Kidney (tissue), 14 donors: ENCODE data around the gene CNNM4. TPM values are rescaled to one million over a fixed set of nuclear protein-coding genes. Genes with fewer than 3 reads are reported as not detected.

Experiments
- DNase-seq, 5 donors: peaks; one replicate each; pipeline ENCODE4 v3.0.0-alpha.2; 2013 to 2020
- FAIRE-seq: peaks from 2 replicates; lab custom pipeline; 2012; peaks lifted over from hg19 to GRCh38; lab: Jason Lieb, UNC
- H3K27ac ChIP-seq, 2 donors: one replicate each; pipeline ENCODE4 v1.7.0; 2013; ENCODE audit warnings: low read depth in 2 of 2, low read length in 2 of 2, inconsistent platforms in 1 of 2
- H3K27me3 ChIP-seq: one replicate; pipeline ENCODE4 v1.7.1; 2013; ENCODE audit warnings: low read length, inconsistent platforms; ENCODE audit not compliant: control insufficient read depth, insufficient read depth
- H3K36me3 ChIP-seq, 3 donors: one replicate each; pipeline versions ENCODE4 v1.7.0 to v1.7.1; 2013; ENCODE audit warnings: low read length in 3 of 3, control low read depth in 1 of 3, inconsistent platforms in 1 of 3; ENCODE audit not compliant: insufficient read depth in 3 of 3, control insufficient read depth in 2 of 3
- H3K4me1 ChIP-seq, 3 donors: one replicate each; pipeline versions ENCODE4 v1.7.0 to v1.7.1; 2013; ENCODE audit warnings: low read length in 3 of 3, inconsistent platforms in 1 of 3, low read depth in 1 of 3; ENCODE audit not compliant: control insufficient read depth in 2 of 3, insufficient read depth in 2 of 3
- H3K4me3 ChIP-seq, 3 donors: one replicate each; pipeline versions ENCODE4 v1.7.0 to v1.8.1; 2013; ENCODE audit warnings: low read length in 3 of 3, control low read depth in 1 of 3, inconsistent platforms in 1 of 3
- H3K9ac ChIP-seq, 3 donors: one replicate each; pipeline versions ENCODE4 v1.7.0 to v1.7.1; 2013; ENCODE audit warnings: low read length in 3 of 3, control low read depth in 1 of 3, inconsistent platforms in 1 of 3
- H3K9me3 ChIP-seq, 3 donors: one replicate each; pipeline versions ENCODE4 v1.7.0 to v1.7.1; 2013; ENCODE audit warnings: low read length in 3 of 3, control low read depth in 1 of 3, inconsistent platforms in 1 of 3; ENCODE audit not compliant: control insufficient read depth in 2 of 3, insufficient read depth in 1 of 3
- intact Hi-C: fragments of 100-400 bp; cut with DNase I; formaldehyde crosslinking; loops from one replicate; pipeline ENCODE4 v1.11.1; 2022
- polyA plus RNA-seq: library from polyadenylated mRNA; stranded (reverse); fragments of 350-450 nt; fragmentation: Illumina TruSeq; extraction: RNeasy Lipid Tissue Mini Kit (QIAGEN cat#74804); gene quantifications from one replicate; pipeline ENCODE4 v1.2.3, GENCODE V29; 2014; ENCODE audit warnings: low read depth, low replicate concordance; ENCODE audit not compliant: insufficient read depth
- total RNA-seq: library from RNA; stranded (reverse); fragmentation: NEBNext Ultra II Directional; extraction: Animal tissue kit (Norgen Biotek cat#: 25700); gene quantifications from one replicate; pipeline ENCODE4 v1.2.1, GENCODE V29; 2021
- TF ChIP-seq, protein P1 (sequence below): IDR thresholded peaks from 3 replicates; pipeline ENCODE4 v1.5.1; 2012; ENCODE audit warnings: mild to moderate bottlenecking, moderate library complexity, borderline replicate concordance; ENCODE audit not compliant: insufficient read depth; ENCODE audit errors: extremely low read depth
- donor health status: control.
- donor health status: control.
- donor health status: control.
- donor health status: control.
- donor health status: control.
- donor health status: DM: yes; HTN: yes; CAD: no.
- donor health status: Normal renal cell carcinoma (clear cell type).

Gene CNNM4
- total and polyA plus RNA-seq, 2 donors from 2014 or later, result 3.7 to 14.5 TPM

DNA sequence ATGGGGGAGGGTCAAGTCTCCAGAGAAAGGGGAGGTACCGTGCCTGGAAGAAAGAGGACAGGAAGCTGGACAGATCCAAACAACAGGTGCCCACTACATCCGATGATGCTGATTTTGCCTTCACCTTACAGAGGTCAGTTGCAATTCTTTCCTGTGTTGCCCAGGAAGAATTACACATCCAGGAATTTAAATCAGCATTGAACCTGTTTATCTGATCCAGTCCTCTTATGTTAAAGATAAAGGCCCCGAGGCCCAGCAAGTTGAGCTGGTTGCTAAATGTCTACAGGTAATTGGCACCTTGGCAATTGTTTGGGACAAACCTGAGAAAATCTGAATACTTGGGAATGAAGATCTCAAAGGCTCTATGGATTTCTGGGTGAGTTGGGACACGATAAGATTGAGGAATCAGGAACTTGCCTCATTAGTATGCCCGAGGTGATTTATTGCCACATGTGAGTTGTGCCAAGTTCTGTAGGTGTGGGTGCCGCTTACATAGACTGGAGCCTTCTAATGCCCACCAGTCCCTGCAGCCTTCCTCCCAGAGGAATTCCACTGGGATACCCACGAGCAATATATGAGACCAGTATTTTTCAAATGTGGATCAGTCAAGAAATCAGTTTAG is 6.9 kb upstream of the CNNM4 start:
- Histone ChIP-seq H3K4me1 (no peaks in the 10 kb centered on the region), H3K4me3 (no peak overlapping the region), H3K36me3 (no peaks in the 10 kb centered on the region), H3K27me3 (no peaks in the 10 kb centered on the region), H3K9me3 (no peaks in the 10 kb centered on the region), H3K9ac (no peak overlapping the region), H3K27ac (no peak overlapping the region)
- intact Hi-C loops, result no loop called here
- FAIRE-seq, result no peak
- DNase-seq, result no peak
- TF ChIP-seq, protein P1, sequence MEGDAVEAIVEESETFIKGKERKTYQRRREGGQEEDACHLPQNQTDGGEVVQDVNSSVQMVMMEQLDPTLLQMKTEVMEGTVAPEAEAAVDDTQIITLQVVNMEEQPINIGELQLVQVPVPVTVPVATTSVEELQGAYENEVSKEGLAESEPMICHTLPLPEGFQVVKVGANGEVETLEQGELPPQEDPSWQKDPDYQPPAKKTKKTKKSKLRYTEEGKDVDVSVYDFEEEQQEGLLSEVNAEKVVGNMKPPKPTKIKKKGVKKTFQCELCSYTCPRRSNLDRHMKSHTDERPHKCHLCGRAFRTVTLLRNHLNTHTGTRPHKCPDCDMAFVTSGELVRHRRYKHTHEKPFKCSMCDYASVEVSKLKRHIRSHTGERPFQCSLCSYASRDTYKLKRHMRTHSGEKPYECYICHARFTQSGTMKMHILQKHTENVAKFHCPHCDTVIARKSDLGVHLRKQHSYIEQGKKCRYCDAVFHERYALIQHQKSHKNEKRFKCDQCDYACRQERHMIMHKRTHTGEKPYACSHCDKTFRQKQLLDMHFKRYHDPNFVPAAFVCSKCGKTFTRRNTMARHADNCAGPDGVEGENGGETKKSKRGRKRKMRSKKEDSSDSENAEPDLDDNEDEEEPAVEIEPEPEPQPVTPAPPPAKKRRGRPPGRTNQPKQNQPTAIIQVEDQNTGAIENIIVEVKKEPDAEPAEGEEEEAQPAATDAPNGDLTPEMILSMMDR, result no peak

DNA sequence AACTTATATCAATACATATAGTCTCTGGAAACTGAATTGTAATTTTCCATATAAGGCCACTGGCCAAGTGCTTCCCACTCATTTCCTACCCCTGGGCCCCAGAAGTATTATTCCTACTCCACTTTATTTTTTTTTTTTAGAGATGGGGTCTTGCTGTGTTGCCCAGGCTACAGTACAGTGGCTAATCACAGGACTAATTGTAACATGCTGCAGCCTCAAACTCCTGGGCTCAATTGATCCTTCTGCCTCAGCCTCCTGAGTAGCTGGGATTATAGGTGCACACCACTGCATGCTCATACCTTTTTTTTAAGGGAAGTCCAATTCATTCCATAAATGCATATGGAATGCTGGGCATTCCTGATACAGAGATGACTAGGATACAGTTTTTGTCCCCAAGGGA is 6.4 kb upstream of the CNNM4 start:
- DNase-seq (no peak), FAIRE-seq (no peak)
- intact Hi-C loops, result no loop called here
- no peak overlapping the region for H3K9ac ChIP-seq
- H3K36me3 ChIP-seq, result no peaks in the 10 kb centered on the region
- H3K27me3 ChIP-seq, result no peaks in the 10 kb centered on the region
- no peaks in the 10 kb centered on the region for H3K9me3 ChIP-seq
- no peak overlapping the region for H3K4me3 ChIP-seq
- no peaks in the 10 kb centered on the region for H3K4me1 ChIP-seq
- TF ChIP-seq, protein P1, result no peak
- no peak overlapping the region for H3K27ac ChIP-seq

DNA sequence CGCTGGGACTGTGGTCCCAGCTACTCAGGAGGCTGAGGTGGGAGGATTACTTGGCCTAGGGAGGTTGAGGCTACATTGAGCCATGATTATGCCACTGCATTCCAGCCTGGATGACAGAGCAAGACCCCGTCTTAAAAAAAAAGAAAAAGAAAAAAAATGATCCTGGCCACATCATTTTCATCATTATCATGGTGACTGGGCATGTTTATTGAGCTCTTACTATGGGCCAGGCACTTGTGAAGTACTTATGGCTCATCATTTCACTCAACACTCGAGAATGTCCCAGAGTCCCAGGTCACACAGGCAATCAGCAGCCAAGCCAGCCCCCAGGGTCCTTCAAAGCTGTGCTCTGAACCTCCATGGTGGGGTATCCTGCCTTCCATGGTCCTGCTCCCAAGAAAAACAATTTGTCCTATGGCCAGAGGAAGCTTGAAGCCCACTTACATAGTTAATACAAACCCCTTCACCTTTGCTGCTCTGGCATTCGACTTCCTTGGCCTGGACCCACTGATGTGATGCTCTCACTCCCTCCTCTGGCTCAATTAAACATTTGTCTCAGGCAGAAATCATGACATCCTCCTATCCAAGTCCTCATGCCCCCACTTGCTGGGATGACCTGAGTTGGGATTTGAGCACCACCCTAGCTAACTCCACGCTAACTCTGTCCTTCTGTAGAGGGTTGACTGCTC is 3.8 kb upstream of the CNNM4 start:
- Histone ChIP-seq H3K9ac (no peak overlapping the region), H3K4me1 (peaks cover 2 to 14% (median 5%) of the 10 kb centered on the region in 3 donors), H3K27me3 (no peaks in the 10 kb centered on the region), H3K4me3 (no peak overlapping the region), H3K9me3 (no peaks in the 10 kb centered on the region), H3K36me3 (no peaks in the 10 kb centered on the region), H3K27ac (no peak overlapping the region)
- TF ChIP-seq, protein P1, result no peak
- no peak for DNase-seq
- intact Hi-C loops, result no loop called here
- FAIRE-seq, result no peak
